ENCODE data around the gene NOD2.

The NOD2 gene

DNA sequence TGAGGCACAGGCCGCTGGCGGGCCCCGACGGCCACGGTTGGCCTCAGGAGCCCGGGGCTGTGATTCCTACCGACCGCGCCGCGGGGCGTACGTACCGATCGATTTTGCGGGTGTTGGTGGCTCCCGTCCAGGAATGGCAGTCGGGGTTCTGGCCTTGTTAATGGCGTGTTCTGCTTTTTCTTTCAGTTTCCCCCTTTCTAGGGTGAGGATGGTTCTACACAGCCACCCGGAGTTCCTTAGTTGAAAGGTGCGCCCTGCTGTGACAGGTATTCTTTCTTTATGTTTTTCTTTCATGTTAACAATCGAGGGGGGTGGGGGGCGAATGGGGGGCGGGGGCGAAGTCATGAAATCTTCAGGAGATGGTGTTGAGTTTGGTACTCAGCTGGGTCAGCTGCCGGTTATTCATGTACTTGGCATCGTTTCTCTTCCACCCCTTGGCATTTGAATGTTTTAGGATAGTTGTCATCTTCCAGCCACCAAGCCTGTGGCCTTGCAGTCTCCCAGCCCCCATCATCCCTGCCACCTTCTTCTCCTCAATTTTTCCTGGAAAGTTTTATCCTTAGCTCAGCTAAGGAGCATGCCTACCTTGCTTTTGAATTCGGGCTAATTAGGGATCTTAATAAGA is 49.3 kb downstream of the NOD2 start:
- DNase-seq (ENCODE audit: low read depth) = no peak

- DNase-seq (ENCODE audit: low read depth) = no peak
These were observed 50.3 kb downstream of the NOD2 start for GRCh38 chr16:50743581-50744225.

- DNase-seq (ENCODE audit: low read depth) = peak; percentile 35
These were observed 51.5 kb downstream of the NOD2 start for GRCh38 chr16:50744881-50745280.

DNA sequence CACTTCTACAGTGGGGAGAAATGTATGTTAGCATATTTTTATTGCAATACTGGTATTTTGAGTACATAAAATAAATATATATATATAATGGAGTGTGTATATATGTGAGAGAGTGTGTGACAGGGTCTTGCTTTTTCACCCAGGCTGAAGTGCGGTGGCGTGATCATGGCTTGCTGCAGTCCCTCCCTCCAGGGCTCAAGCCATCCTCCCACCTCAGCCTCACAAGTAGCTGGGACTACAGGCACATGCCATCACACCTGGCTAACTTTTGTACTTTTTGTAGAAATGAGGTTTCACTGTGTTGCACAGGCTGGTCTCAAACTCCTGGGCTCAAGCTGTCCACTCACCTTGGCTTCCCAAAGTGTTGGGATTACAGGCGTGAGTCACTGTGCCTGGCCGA is 52.5 kb downstream of the NOD2 start:
- no peak for DNase-seq (ENCODE audit: low read depth)

- DNase-seq (ENCODE audit: low read depth) = no peak
These were observed 54.0 kb downstream of the NOD2 start for GRCh38 chr16:50747207-50747956.

DNA sequence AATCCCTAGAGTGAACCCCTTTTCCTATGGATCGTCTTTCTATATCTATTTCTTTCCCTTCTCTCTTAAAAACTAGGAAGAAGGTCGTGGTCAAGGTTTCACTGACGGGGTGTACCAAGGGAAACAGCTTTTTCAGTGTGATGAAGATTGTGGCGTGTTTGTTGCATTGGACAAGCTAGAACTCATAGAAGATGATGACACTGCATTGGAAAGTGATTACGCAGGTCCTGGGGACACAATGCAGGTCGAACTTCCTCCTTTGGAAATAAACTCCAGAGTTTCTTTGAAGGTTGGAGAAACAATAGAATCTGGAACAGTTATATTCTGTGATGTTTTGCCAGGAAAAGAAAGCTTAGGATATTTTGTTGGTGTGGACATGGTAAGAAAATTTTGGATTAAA is 58.1 kb downstream of the NOD2 start:
- no peak for DNase-seq (ENCODE audit: low read depth)

GRCh38 chr16:50752471-50753235 is 59.2 kb downstream of the NOD2 start:
- no peak for DNase-seq (ENCODE audit: low read depth)

DNA sequence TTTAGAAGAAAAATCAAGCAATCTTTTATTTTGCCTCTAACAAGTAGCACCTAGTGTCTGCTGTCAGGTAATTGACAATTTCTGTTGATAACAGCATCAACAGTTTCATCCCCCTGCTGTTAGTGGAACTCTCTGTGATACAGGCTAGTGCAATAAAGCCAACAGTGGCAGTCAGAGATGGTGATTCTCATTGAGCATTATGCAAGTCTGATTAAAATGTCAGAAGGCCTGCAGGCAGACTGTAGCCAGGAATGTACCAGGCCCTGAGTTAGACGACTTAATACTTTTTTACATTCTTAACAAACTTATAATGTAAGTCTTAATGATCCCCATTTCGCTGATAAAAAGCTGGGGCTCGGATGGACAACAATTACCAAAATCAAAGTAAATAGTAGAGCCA is 63.1 kb downstream of the NOD2 start:
- no peak for DNase-seq (ENCODE audit: low read depth)

DNA sequence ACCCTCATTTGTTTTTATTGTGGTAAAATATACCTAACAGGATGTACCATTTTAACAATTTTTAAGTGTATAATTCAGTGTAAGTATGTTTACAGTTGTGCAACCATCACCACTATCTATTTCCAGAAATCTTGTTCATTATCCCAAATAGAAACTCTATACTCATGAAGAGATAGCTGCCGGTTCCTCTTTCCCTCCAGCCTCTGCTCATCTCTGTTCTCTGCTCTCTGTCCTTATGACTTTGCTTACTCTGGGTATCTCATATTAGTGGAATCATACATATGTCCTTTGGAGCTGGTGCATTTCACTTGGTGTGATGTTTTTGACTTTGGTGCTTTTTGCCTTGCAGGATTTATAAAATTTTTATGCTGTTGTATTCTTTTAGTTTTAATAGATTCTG is 67.9 kb downstream of the NOD2 start:
- DNase-seq (ENCODE audit: low read depth) = no peak

DNA sequence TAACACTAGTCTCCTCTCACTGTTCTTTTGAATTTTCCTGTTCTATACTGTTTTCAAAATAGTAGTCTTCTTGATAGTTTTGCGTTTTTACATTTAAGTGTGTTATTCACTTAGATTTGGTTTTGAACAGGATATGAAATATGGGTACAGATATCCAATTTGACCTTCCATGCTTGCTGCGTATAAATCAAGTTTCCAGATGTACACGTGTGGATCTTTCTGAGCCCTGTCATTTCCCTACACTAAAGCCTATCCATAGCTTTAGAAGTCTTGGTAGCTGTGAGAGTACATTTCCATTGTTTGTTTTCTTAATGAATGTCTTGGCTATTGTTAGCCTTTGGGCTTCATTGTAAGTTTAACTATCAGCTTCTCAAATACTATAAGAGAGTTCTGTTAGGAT is 68.8 kb downstream of the NOD2 start:
- DNase-seq (ENCODE audit: low read depth) = no peak

DNA sequence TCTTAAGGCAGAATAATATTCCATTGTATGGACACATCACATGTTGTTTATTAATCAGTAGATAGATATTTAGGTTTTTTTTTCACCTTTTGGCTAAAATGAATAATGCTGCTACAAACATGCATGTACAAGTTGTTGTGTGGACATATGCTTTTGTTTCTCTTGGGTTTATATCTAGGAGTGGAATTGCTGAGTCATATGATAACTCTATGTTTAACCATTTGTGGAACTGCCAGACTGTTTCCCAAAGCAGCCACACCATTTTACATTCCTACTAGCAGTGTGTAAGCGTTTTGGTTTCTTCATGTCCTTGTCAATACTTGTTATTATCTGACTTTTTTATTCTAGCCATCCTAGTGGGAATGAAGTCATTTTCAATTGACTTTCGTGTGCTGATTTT is 69.8 kb downstream of the NOD2 start:
- DNase-seq (ENCODE audit: low read depth) = peak; percentile 27

DNA sequence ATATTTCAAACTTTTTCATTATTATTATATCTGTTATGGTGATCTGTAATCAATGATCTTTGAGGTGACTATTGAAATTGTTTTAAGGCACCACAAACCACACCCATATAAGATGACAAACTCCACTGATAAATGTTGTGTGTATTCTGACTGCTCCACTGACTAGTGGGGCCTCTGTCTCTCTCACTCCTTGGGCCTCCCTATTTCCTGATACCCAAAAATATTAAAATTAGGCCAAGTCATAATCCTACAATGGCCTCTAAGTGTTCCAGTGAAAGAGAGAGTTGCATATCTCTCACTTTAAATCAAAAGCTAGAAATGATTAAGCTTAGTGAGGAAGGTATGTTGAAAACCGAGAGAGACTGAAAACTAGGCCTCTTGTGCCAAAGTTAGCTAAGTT is 71.9 kb downstream of the NOD2 start:
- no peak for DNase-seq (ENCODE audit: low read depth)

DNA sequence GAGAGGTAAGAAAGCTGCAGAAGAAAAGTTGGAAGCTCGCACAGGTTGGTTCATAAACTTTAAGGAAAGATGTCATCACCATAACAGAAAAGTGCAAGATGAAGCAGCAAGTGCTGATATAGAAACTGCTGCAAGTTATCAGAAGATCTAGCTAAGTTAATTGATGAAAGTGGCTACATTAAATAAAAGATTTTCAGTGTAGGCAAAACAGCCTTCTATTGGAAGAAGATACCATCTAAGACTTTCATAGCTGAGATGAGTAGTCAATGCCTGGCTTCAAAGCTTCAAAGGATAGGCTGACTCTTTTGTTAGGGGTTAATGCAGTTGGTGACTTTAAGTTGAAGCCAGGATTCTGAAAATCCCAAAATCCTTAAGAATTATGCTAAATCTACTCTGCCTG is 72.5 kb downstream of the NOD2 start:
- DNase-seq (ENCODE audit: low read depth) = no peak

DNA sequence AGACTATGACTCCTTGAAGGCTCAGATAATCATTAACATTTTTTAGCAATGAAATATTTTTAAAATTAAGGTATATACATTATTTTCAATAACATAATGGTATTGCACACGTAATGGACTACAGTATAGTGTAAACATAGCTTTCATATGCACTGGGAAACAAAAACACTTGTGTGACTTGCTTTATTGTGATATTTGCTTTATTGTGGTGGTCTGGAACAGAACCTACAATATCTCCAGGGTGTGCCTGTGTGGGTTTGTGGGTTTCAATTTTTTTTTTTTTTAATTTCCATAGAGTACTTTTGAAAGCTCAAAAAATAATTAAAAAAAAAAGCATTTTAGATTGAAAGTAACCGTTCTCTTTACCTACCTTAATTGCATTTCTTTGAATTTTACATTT is 73.8 kb downstream of the NOD2 start:
- DNase-seq (ENCODE audit: low read depth) = no peak

- peak; percentile 7 for DNase-seq (ENCODE audit: low read depth)
These were observed 78.0 kb downstream of the NOD2 start for GRCh38 chr16:50771366-50771765.

DNA sequence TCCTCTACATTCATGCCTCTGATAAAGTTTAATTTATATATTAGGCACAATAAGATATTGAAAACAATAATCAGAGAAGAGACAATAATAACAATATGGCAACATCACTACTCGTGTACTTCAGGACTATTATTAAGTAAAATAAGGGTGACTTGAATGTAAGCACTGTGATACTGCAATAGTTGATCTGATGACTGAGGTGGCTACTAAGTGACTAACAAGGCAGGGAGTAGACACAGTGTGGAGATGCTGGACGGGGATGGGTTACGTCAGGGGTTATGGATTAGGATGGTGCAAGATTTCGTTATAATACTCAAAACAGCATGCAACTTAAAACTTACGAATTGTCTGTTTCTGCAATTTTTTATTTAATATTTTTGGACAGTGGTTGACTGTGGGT is 81.0 kb downstream of the NOD2 start:
- no peak for DNase-seq (ENCODE audit: low read depth)

DNA sequence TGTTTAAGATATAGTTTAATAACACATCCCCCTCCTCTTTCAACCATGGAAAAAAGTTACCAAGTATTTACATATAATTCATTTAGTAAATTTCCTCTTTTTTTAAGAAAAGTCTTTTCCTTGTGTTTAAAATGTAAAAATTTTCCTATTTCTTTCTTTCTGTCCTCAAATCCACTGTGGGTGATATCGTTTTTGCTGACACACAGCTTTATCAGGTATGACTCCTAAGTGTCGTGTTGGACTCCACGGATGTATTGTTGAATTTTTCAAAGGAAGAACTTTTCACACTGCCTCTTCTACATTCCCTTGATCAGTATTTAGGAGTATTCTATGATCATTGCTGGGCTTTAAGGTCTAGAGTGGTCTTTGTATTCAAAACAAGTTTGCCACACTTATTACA is 81.6 kb downstream of the NOD2 start:
- DNase-seq (ENCODE audit: low read depth) = no peak

DNA sequence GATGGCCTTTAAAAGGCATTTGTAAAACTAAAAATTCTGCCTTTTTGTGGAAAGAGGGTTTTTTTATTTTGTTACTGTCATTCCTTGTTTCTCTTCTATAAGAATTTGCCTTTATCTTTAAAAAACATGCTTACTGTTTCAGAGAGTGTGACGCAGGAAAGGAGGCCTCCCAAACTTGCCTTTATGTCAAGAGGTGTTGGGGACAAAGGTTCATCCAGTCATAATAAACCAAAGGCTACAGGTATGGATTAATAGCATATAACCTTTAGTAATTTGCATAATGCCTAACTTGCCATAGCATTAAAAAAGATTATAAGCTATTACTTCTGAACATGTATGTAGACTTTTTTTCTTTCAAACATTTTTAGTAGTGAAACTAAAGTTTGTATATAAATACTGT is 82.6 kb downstream of the NOD2 start:
- DNase-seq (ENCODE audit: low read depth) = no peak

DNA sequence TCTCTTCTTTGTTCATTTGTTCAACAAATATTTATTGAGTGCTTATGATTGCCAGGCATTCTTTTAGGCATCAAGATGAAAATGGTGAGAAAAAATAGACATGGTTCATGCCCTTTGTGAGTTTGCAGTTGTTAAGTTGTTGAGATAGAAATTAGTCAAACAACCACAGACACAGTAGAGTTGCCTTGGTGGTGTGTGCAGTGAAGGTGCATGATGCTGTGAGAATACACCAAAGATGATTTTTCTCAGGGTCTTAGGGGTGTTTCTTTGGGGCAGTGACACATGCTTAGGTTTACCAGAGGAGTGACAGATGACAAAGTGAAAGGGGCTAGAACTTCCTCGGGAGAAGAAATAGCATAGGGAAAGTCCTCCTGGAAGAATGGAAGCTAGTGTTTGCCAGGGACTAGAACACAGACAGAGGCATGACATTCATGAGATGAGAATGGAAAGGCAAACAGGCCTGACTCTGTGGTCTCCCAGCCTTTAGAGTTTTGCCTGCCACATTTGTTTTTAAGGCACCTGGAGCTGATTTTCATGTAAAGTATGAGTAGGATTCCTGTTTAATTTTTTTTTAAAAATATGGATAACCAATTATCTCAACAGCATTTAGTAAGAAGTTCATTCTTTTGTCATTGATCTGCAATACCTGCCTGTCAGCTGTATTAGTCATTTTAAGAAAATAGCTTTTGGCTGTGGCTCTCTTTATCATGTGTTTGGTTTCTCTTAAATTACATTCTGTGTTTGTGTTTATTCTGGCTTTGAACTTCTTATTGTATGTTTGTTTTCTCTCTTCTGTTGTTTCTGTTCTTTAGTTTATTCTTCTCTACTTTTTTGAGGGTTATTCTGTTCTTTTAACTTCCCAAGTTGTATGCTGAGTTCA is 85.1 kb downstream of the NOD2 start:
- DNase-seq (ENCODE audit: low read depth) = no peak

- peak; percentile 24 for DNase-seq (ENCODE audit: low read depth)
These were observed 87.6 kb downstream of the NOD2 start for GRCh38 chr16:50781043-50781442.

DNA sequence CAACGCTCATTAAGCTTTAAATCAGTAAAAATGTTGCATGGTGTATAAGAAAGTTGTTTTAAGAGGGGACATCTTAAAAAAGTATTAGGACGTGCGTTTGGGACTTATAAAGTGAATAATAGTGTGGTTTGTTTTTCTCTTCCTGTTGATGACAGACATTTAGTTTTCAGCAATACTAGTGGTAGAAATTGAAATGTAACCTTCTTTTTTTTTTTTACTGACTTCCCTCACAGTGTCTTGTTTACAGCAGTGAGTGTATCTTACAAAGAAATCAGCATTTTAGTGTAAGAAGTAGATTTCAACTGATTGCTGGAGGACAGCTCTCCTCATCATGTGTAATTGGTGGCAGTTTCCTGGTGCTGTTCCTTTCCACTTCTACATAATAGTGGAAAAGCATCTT is 88.1 kb downstream of the NOD2 start:
- no peak for DNase-seq (ENCODE audit: low read depth)

Measured in amniotic epithelial cell (primary cell).